ENCODE data around the gene KIF5B.

- TF ChIP-seq CTCF (IDR thresholded peaks at IDR 0.05) (no peak), POLR2A (IDR thresholded peaks at IDR 0.05) (no peak)
Observed at GRCh38 chr10:32046151-32046550, 10.1 kb downstream of the KIF5B start.
